NCI-H1092 (cell line): Measurements from ENCODE around the gene OR10K2.

Source experiments
- DNase-seq: peaks from one replicate; lab custom pipeline; 2025; lab: John Stamatoyannopoulos, UW

The OR10K2 gene

DNA sequence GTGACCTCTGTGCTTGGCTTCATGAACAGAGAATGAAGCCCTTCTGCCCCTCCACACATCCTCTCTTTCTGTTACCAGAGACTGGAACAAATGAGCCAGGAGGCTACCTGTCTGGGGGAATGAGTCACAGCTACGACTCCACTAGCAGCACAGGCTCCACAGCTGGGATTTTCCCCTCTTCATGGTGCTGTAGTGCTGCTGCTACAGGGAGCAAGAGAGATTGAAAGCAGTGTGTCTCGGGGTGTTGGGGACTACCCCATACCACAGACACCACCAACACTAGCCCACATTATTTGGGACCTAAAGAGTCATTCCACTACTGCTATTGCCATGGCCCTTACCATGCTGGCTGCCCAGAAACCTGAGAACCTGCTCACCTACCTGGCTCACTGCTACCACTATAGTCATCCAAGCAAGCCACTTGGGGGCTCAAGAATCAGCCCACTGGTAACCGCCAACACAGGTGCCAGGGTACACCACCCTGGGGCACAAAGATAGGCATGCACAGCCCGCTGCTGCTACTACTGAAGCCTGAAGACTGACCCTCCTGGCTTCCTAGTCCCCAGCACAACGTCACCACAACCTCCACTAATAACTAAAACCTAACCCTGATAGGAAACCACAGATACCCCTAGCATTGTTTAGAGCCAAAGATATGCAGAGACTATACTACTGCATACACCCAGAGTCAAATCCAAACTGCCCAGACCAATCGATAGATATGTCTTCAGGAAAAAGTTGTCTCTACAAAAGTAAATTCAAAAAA is 54.7 kb downstream of the OR10K2 start:
- DNase-seq = no peak
